Measurements from ENCODE around the gene PSMG4.

PSMG4 gene

DNA sequence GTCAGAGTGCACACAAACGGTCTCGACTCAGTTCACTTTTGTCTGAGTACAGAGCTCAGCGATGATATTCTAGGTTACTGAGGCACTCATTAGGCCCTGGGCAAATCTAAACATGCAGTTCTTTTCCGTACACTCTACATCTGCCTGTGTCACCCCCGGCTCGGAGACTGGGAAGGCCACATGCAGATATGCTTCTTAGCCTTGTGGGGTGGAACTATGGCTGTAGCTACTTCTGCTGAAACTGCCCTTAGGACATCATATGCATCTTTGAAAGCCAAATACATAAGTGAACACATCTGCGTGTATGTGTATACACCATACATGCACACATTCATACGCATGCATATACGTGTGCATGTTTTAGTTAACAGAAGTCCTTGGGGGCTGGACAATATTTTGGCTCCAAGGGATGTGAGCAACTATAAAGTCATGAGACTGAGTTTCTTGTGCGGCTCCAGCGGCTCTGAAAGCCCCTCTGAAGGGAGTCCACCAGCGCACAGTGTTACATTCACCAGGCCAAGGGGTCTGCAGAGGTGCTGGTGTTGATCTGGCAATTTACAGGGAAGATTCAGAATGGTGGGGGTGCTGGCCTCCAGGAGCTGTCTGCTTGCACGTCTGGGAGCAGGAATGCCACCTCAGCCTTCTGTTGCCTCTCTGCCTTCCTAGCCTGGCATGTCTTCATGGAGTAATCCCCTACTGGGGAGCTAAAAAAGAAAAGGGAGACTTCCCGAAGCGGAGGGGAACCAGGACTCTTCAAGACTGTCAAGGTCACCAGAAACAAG is 31.6 kb downstream of the PSMG4 start:
- no peak for DNase-seq (ENCODE audit: low spot score)

DNA sequence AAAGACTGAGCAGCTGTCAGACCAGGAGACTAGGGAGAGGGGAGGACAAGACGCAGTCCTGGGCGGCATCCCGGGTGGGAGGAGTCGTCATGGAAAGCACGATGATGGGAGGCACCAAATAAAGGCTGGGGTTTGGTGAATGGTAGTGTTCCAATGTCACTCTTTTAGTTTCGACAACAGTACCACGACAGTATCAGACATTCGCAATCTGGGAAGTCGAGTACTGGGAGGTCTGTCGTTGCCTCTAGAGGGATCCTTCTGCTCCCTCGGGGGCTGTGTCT is 32.1 kb downstream of the PSMG4 start:
- no peak for DNase-seq (ENCODE audit: low spot score)

DNA sequence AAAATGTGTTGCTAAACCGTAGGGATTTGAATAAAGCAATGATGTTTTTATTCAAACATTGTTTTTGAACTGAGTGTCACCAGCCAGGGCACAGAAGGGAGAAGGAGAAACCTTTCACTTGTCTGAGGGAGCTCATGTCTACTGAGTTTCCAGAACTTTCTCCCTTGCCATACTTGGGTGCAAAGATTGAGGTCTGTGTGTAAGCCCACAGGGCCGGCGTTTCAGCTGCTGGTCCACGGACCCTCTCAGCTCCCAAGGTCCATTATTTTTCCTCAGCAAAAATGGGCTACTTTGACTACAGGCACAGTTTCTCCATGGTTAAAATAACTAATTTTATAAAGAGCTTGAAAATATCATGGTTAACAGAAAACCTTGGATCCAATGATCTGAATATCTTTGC is 32.6 kb downstream of the PSMG4 start:
- no peak for DNase-seq (ENCODE audit: low spot score)

DNA sequence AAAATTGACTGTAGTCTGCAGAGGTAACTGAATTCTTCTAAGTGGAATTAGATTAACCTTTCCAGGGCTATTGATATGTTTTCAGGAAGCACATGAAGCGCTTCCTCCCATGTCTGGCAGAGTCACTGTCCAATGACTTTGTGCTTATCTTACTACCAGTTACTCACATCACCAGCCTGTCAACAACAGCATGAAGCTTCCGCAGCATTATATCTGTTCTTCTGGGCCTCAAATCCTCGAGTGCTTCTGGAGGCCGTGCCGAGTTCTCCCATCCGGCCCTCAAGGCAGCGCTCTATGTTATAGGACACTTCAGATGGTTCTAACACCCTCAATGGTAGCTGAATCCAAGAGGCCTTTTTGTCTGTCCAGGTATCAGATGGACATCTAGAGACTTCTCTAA is 33.2 kb downstream of the PSMG4 start:
- DNase-seq (ENCODE audit: low spot score) = no peak

DNA sequence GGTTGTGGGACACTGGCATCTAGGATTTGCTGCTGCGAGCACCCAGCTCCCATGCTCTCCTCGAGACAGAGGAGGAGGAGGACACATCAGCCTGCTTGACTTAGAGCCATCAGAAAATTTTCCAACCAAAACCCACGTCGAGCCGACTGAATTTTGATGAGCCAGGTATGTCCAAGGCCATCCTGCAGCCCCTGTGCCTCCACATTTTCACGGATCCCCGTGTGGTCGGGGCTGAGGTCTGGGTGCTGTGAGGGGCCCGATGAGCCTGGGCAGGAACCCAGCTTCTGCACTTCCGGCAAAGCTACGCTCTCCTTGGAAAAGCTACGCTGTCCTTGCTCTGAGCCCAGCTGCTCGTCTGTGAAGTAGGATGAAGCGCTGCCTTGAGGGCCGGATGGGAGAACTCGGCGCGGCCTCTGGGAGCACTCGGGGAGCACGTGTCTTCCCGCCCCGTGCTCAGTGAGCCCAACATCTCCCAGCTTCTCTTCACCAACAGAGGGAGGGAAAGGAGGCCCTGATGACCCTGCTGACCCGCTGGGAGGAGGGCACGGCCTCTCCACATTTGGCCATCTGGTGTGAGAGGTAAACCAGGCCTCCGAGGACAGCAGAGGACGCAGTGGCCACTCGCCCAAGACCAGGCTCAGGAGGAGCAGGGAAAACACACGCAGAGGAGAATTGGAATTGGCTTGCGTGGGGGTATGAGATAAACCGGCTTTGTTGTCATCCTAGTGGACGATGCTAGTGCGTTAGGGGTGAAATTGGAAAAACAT is 33.9 kb downstream of the PSMG4 start:
- DNase-seq (ENCODE audit: low spot score) = no peak

DNA sequence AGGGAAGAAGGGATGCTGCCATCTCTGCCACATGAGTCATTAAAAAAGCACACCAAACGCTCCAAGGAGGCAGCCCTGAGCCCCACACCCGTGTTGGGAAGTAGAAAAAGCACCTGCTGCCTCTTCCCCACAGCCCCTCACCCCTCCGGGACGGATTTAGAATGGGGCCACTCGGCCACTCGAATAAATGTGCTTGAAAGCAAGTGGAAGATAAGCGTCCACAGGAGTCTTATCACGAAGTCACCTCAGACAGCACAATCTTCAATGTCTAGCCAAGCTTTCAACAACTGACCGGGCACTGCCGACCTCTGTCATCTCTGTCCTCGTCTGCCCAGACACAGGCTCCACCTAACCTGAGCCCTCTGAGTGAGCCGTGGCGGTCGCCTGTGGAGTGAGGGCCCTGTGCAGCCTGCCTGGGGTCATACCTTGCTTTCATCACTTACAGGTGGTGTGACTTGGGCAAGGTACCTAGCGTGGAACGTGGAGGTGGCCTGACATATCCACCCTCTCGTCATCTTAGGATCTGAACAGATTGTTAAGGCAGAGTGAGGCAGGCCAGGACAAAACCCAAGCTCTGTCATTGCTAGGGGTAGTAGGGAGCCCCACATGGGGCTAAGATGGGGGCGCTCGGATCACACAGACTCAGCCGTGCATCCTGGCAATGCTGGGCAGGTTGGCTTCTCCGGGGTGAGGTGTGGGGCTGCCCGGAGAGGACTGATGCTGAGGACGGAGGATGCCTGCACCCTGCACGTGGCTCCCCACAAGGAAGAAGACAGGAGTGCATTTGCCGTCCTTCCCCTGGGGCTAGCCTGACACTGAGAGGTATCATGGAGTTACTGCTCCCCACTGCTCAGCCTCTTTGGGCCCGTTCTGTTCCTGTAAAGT is 34.8 kb downstream of the PSMG4 start:
- DNase-seq (ENCODE audit: low spot score) = no peak

DNA sequence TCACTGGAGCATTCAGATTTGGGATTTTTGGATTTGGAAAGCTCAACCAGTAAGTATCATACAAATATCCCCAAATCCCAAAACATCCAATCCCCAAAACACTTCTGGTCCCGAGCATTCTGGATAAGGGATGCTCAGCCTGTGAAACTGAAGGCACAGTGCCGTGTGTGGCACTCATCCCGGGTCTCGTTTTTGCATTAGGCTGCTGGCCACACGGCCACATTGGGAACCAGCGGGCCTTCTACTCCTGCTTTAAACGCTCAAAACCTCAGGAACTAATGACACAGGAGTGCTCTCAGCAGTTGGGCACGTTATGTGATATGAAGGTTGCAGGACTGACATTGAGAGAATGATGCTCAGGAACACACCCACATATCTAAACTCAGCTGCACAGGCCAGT is 35.6 kb downstream of the PSMG4 start:
- DNase-seq (ENCODE audit: low spot score) = no peak

DNA sequence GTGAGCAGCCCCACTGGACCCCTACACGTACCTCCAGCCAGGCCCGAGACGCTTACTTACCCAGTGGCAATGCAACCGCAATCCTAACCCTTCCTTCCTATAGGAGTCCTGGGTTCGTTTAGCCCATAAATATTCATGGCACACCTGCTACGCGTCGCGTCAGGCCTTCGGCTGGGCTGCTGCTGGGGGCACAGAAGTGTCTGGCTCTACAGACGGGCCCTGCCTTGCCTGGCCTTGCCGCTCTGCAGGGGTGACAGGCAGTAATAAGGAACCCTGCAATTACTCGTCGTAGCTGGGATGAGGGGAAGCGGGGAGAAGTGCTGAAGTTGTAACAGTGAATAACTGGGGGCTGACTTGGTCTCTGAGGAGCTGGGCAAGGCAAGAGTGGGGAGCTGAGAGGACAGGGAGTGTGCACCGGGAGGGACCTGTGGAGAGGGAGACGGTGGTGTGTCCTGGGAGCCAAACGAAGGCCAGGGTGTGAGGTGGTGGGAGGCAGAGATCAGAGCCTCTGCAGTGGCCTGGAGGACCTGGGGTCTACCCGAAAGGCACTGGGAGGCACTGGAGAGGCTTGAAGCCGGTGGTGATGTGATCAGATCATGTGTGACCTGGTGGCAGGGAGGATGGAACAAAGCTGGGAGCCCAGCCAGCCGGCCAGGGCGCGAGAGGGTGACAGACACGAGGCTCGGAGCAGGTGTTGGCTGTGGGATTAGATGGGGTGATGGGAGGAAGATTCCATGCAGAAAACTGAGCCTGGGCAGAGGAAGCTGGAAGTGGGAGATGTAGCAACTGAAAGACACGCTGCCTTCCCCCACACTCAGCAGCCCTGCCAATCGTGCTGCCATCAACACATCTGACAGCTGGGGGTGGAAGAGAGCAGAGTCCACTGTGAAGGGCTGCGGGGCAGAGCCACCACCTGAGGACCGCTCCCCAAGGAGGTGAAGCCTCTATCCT is 36.4 kb downstream of the PSMG4 start:
- peak; percentile 49 for DNase-seq (ENCODE audit: low spot score)

DNA sequence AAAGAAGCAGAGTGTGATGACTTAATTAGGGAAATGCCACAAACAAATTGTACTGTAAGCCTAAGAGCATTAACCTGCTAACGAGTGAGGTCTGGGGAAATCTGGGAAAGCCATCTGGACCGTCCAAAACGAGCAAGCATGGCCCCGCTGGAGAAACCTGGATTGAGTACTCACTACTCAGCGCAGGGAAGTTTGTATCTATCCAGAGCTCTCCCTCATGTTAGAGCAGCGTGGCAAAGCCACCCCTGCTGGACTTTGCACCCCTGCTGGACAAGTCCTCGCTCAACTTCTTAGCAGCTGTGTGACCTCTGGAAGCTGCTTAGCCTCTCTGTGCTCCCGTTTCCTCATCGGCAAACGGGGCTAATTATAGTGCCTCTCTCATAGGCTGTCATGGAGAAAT is 37.3 kb downstream of the PSMG4 start:
- DNase-seq (ENCODE audit: low spot score) = no peak

DNA sequence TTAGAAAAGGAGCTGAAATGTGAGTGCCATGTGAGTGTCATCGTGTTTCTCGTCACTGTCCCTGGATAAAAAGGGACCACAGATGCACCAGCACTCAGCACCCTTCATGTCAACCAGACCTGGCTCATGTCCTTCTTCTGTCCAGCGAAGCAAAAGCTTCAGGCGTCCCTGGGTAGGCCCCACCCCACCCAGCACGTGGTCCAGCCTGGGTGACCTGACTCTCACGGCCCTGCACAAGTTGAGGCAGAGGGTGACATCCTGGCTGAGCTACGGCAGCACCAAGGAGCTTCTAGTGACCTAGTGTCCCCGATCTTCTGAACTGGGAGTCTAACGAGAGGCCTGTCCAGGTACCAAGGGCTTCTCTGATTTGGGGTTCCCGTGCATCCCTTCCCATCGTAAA is 37.8 kb downstream of the PSMG4 start:
- no peak for DNase-seq (ENCODE audit: low spot score)

DNA sequence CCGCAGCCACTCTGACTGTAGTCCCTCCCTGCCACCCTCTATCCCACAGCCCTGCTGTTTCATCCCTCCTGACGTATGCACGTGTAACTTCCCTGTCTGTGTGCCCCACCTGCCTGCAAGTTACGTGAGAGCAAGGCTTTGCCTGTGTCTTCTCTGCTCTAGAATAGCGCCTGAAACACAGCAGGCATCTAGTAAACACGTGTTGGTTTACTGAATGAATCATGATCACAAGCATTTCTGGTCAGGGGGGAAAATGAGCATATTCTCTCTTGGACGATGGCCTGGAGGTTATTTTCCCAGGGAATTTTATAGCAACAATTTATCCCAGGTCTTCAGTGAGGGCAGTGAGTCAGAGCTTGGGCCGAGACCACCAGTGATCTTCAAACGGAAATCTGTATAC is 38.3 kb downstream of the PSMG4 start:
- no peak for DNase-seq (ENCODE audit: low spot score)

DNA sequence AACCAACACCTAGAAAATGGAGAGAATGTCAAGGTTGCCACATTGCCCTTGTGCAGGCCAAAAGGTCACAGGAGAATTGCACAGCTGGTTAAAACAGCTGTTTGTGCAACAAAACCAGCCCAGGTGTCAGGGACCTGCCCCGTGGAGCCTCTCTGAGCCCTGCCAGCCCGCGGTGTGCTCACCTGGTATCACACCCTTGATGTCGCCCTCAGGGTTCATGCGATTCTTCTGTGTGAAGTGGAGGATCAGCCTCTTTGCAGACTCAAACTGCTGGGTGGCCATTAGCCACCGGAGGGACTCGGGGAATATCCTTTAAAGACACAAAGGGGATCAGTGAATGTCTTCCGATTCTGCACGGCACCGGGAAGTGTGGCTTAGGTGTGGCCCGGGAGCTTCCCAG is 39.2 kb downstream of the PSMG4 start:
- no peak for DNase-seq (ENCODE audit: low spot score)

DNA sequence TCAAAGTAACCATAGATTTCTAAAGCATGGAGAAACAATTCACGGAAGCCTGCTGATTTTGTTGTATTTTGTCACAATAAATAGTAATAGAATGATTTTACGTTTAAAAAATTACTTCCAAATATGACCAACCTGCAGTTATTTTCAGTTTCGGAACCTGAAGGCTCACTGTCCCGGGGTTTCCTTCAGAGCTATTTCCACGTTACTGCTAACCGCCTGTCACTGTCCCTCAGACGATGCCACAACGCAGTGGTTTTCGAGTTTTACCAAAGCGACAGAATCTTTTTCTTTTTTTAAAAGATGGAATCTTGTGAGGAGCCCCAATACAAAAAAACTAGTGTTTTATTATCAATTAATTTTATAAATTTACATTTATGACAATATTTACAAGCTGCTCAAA is 40.5 kb downstream of the PSMG4 start:
- DNase-seq (ENCODE audit: low spot score) = no peak

DNA sequence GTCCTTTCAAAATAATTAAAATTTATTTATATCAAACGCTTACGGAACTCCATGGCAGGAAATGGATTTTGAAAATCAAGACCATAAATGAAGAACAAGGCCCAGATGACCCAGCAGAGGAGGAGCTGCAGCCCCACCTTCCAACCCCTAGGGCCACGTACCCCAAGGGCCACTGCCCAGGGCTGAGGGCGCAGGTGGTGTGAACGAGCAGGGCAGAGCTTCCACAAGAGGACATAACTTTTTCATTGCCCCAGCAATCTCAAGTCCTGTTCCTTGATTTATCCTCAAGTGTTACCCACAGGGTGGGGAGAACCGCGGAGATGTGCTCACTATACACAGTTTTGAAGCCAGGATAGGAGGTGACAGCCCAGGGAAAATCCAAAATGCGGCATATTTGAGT is 42.8 kb downstream of the PSMG4 start:
- DNase-seq (ENCODE audit: low spot score) = no peak

DNA sequence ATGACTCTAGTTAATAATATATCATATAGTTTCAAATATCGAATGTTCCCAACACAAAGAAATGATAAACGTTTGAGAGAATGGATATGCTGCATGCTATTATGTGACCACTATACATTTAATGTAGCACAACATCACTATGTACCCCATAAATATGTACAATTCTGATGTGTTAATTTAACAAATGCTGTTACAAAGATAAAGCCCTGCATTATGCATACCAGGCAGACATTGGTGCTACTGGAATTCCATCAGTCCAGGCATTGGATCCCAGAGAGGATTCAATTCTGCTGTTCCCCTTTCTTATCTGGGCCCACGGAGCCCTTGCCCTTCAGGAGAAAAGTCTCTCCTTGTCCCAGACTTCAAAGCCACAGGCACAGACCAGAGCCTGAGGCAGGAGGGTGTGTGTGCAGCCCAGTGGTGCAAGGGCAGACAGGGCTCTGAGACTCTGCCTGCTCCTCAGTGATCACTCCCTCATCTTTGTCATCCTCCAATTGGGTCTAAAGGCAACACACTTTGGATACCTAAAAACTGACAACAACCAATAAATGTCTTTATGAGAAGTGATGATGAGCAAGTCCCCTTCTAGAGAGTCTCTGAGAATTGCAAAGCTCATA is 45.2 kb downstream of the PSMG4 start:
- no peak for DNase-seq (ENCODE audit: low spot score)

DNA sequence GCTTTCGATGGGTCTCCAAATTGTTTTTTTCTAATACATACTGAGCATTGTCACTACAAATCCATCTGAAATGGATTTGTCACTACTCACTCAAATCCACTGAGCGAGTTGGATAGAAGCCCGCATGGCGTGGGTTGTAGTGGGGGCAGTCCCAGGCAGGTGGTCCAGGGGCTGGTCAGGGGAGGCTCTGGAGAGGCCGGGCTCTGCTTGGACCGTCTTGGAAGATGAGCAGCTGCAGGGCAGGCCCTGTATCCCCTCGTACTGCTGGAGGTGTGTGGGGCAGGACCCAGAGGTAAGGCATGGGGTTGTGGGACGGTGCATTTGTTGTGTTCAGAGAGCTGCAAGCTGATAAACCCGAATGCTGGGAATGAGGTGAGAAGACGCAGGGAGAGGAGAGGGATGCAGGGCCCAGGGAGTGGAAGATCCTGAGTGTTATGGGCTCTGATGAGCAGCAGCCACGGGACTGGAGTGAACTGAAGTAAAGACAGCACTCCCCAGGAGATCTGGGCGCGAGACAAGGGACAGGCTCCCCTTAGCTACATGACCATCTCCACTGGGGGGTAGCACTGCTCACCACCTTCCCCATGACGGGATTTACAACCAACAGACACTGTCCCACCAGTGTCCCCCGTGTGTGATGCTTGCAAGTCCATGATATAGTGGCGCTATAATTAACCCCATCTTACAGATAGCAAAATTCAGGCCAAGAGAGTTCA is 45.9 kb downstream of the PSMG4 start:
- DNase-seq (ENCODE audit: low spot score) = no peak

DNA sequence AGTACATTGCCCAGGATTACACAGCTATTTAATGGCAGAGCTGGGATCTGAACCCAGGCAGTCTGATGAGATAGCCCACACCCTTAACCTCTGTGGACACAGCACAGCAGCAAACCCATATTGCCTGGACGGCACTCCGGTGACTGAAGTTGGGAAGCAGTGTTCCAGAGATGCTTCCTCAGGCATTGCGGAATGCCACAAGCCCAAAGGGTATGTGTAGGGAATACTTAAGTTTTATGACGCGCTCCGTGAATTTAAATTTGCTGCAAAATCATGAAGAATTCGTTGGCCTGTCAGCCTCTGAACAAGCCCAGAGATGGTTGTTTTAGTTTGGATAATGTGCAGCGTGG is 46.4 kb downstream of the PSMG4 start:
- no peak for DNase-seq (ENCODE audit: low spot score)

DNA sequence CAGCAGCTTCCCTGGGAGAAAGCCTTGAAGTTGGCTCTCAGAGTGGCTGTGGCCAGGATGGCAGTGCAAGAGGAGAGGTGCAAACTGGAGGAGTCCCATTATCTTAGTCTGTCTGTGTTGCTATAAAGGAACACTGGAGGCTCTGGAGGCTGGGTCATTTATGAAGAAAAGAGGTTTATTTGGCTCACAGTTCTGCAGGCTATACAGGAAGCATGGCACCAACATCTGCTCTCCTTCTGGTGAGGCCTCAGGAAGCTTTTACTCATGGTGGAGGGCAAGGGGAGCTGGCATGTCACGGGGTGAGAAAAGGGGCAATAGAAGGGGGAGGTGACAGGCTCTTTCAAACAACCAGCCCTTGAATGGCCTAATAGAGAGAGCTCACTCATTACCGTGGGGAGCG is 47.1 kb downstream of the PSMG4 start:
- DNase-seq (ENCODE audit: low spot score) = no peak

DNA sequence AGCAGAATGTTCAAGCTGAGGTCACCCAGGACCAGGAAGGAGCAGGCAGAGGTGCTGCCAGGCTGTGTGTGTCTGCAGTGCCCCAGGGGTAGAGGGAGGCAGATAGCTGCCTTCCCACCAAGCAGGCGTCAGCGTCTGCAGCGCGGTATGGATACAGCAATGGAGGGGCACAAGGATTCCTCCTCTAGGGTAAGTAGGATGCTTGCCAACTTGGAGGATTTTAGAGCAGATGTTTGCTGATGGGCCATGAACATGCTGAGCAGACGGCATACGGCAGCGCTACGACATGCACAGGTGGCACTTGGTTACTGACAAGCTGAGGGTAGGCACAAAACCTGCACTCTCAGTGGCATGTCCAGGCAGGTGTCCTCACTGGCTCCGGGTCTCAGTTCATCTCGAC is 48.1 kb downstream of the PSMG4 start:
- DNase-seq (ENCODE audit: low spot score) = no peak

DNA sequence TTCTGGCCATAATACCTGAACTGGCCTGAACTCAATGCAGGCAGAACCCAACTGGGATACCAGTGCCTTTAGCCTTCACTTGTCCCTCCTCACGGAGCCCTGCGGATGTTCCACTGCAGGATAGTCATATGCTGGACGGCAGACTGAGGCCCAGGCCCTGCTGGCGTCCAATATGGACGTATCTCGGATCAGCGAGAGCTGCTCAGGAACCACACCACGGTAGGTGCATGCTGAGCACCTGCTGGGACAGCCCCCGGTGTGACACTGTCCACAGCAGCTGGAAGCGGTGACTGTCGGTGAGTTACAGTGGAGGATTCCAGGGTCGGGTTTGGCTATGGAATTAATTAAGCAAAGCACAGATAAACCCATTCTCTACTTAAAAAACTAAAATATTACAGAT is 48.7 kb downstream of the PSMG4 start:
- no peak for DNase-seq (ENCODE audit: low spot score)

DNA sequence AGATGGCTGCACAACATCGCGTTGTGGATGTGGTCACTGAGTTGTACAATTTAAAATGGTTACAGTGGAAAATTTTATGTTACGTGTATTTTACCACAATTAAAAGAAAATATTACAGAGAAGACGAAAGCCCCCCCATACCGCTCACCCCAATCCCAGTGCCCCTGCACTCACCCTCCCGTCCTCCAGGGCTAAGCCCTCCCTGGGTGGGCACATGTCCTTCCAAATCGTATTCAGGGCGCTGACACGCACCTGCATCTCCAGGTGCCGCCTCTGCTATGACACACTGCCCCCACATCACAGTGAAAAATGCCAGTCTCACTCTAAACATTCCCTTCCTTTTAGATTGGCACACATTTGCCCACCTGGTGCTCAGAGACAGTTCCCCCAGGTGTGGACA is 49.4 kb downstream of the PSMG4 start:
- DNase-seq (ENCODE audit: low spot score) = no peak
